Ovary (tissue), 3 donors: ENCODE measurements around the gene COMMD4.
"Not testable (repeated sequence)": the region's sequence is repeated elsewhere in the genome, so short reads cannot be mapped to it uniquely, and the experiment has no call there.

ENCODE experiments used
- POLR2A ChIP-seq: fragments of 450-650 bp; IDR thresholded peaks from one replicate; pipeline ENCODE4 v1.6.1; 2017; ENCODE audit warnings: antibody characterized with exemption, mild to moderate bottlenecking, moderate library complexity
- TF ChIP-seq, protein P1 (sequence below), 3 donors: fragments of 450-650 bp in 2 of 3; fragments of 200-600 bp in 1 of 3; IDR thresholded peaks; one replicate each; pipeline versions ENCODE4 v1.5.1 to v1.8.0; 2016 to 2022; ENCODE audit warnings: antibody characterized with exemption in 3 of 3, mild to moderate bottlenecking in 1 of 3
- donor health status: DM: no; HTN: no; CAD: no.

DNA sequence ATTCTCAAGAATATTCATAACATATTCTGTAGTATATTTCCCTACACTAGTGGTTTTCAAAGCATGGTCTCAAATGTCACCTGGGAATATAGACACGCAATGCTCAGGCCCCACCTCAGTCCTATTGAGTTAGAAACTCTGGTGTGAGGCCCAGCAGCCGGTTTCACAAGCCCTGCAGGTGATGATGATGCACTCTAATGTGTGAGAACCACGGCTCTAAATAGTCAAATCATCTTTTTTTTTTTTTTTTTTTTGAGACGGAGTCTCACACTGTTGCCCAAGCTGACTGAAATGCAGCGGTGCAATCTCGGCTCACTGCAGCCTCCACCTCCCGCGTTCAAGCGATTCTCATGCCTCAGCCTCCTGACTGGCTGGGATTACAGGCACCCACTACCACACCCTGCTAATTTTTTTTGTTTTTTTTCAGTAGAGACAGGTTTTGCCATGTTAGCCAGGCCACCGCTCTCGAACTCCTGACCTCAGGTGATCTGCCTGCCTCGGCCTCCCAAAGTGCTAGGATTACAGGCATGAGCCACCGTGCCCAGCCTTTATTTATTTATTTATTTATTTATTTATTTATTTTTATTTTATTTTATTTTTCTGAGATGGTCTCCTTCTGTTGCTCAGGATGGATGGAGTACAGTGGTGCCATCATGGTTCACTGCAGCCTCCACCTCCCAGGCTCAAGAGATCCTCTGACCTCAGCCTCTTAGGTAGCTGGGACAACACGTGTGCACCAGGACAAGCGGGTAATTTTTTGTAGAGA is 2.0 kb upstream of the COMMD4 start:
- TF ChIP-seq, protein P1, sequence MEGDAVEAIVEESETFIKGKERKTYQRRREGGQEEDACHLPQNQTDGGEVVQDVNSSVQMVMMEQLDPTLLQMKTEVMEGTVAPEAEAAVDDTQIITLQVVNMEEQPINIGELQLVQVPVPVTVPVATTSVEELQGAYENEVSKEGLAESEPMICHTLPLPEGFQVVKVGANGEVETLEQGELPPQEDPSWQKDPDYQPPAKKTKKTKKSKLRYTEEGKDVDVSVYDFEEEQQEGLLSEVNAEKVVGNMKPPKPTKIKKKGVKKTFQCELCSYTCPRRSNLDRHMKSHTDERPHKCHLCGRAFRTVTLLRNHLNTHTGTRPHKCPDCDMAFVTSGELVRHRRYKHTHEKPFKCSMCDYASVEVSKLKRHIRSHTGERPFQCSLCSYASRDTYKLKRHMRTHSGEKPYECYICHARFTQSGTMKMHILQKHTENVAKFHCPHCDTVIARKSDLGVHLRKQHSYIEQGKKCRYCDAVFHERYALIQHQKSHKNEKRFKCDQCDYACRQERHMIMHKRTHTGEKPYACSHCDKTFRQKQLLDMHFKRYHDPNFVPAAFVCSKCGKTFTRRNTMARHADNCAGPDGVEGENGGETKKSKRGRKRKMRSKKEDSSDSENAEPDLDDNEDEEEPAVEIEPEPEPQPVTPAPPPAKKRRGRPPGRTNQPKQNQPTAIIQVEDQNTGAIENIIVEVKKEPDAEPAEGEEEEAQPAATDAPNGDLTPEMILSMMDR (IDR thresholded peaks at IDR 0.05): not testable (repeated sequence)
- TF ChIP-seq POLR2A: not testable (repeated sequence)
